H1 (cell line): ENCODE results near the gene FKBP1B. TPM values are rescaled to one million over a fixed set of nuclear protein-coding genes. Genes with fewer than 3 reads are reported as not detected.

Experiments
- CTCF ChIA-PET: fragments of 300-600 bp; sonication (Branson Sonifier 250); formaldehyde crosslinking; loops from one replicate; lab custom pipeline; 2021; ENCODE audit not compliant: partially characterized antibody; lab: Charles Lee
- POLR2A ChIA-PET: fragments of 300-600 bp; sonication (Branson Sonifier 250); formaldehyde crosslinking; loops from one replicate; lab custom pipeline; 2021; ENCODE audit warnings: inconsistent platforms; ENCODE audit not compliant: partially characterized antibody; lab: Charles Lee
- DNase-seq, 2 experiments: peaks; one replicate each; pipeline versions ENCODE4 v3.0.0 to v3.0.0-alpha.2; 2010 to 2022; ENCODE audit warnings: low spot score in 2 of 2, low read depth in 1 of 2, mixed read lengths in 1 of 2
- FAIRE-seq: peaks from 2 replicates; lab custom pipeline; 2011; peaks lifted over from hg19 to GRCh38; lab: Jason Lieb, UNC
- H2AFZ ChIP-seq: 2 replicates; pipeline ENCODE4 v1.8.1; 2012; ENCODE audit warnings: low read length, inconsistent platforms
- H2AK5ac ChIP-seq: 2 replicates; pipeline ENCODE4 v1.6.1; 2013; ENCODE audit warnings: low read depth, low read length
- H2BK120ac ChIP-seq: replicated peaks from 2 replicates; pipeline ENCODE3; 2013; ENCODE audit warnings: low read depth, low read length, inconsistent platforms
- H2BK12ac ChIP-seq: 2 replicates; pipeline ENCODE4 v1.6.1; 2013; ENCODE audit warnings: low read depth, low read length
- H2BK15ac ChIP-seq: 2 replicates; pipeline ENCODE4 v1.6.1; 2013; ENCODE audit warnings: low read length
- H2BK20ac ChIP-seq: 2 replicates; pipeline ENCODE4 v1.6.1; 2013; ENCODE audit warnings: low read length
- H2BK5ac ChIP-seq: 2 replicates; pipeline ENCODE4 v1.6.1; 2013; ENCODE audit warnings: low read depth, low read length
- H3K14ac ChIP-seq: 2 replicates; pipeline ENCODE4 v1.6.1; 2013; ENCODE audit warnings: inconsistent platforms; ENCODE audit not compliant: insufficient read length
- H3K18ac ChIP-seq: 2 replicates; pipeline ENCODE4 v1.6.1; 2013; ENCODE audit warnings: low read length; ENCODE audit errors: extremely low read depth
- H3K23ac ChIP-seq: 2 replicates; pipeline ENCODE4 v1.6.1; 2013; ENCODE audit warnings: inconsistent platforms; ENCODE audit not compliant: insufficient read length
- H3K23me2 ChIP-seq: 2 replicates; pipeline ENCODE4 v1.6.1; 2013; ENCODE audit warnings: low read depth, low read length
- H3K27ac ChIP-seq: 2 replicates; pipeline ENCODE4 v1.6.1; 2011; ENCODE audit warnings: low read depth, low read length, inconsistent platforms
- H3K27me3 ChIP-seq, 4 experiments: replicated peaks in 1 of 4; 1 replicate in 1 of 4; 2 replicates in 3 of 4; pipeline versions ENCODE4 v1.6.1 to v1.8.1; 2011 to 2013; ENCODE audit warnings: low read length in 3 of 4, mild to moderate bottlenecking in 3 of 4, inconsistent platforms in 2 of 4, mixed read lengths in 2 of 4, moderate library complexity in 1 of 4; ENCODE audit not compliant: control insufficient read depth in 3 of 4, insufficient read depth in 3 of 4; ENCODE audit errors: extremely low read depth in 1 of 4
- H3K36me3 ChIP-seq, 4 experiments: 2 replicates each; pipeline versions ENCODE4 v1.6.1 to v1.8.1; 2011 to 2013; ENCODE audit warnings: mild to moderate bottlenecking in 4 of 4, low read length in 3 of 4, moderate library complexity in 2 of 4, control low read depth in 1 of 4, inconsistent platforms in 1 of 4; ENCODE audit not compliant: insufficient read depth in 4 of 4, control insufficient read depth in 2 of 4
- H3K4ac ChIP-seq: replicated peaks from 2 replicates; pipeline ENCODE3; 2013; ENCODE audit warnings: low read length, low read depth, mixed read lengths, inconsistent platforms; ENCODE audit not compliant: insufficient read length
- H3K4me1 ChIP-seq, 4 experiments: replicated peaks in 1 of 4; 1 replicate in 1 of 4; 2 replicates in 3 of 4; pipeline versions ENCODE4 v1.6.1 to v1.8.1; 2011 to 2013; ENCODE audit warnings: low read length in 3 of 4, inconsistent platforms in 2 of 4, mixed read lengths in 1 of 4; ENCODE audit not compliant: insufficient read depth in 4 of 4, control insufficient read depth in 3 of 4
- H3K4me2 ChIP-seq, 2 experiments: 2 replicates each; pipeline versions ENCODE4 v1.6.1 to v1.8.1; 2011 to 2013; ENCODE audit warnings: low read depth in 2 of 2, low read length in 2 of 2, control low read depth in 1 of 2, inconsistent platforms in 1 of 2, mild to moderate bottlenecking in 1 of 2; ENCODE audit not compliant: insufficient read depth in 1 of 2
- H3K4me3 ChIP-seq, 4 experiments: fragments of 200-600, 300-600 bp in 1 of 4; sonication (generic), shearing (Covaris generic), sonication (Bioruptor Twin) in 1 of 4; 2 replicates each; pipeline versions ENCODE4 v1.5.1 to v1.8.1; 2011 to 2016; ENCODE audit warnings: low read length in 4 of 4, low read depth in 3 of 4, control low read depth in 2 of 4, inconsistent platforms in 2 of 4, mild to moderate bottlenecking in 2 of 4, mixed read lengths in 1 of 4, moderate library complexity in 1 of 4; ENCODE audit not compliant: insufficient read depth in 2 of 4; ENCODE audit errors: extremely low read depth in 1 of 4
- H3K56ac ChIP-seq: replicated peaks from 2 replicates; pipeline ENCODE3; 2013; ENCODE audit warnings: low read depth, mild to moderate bottlenecking, mixed read lengths, low read length, inconsistent platforms; ENCODE audit not compliant: insufficient read length
- H3K79me1 ChIP-seq: 2 replicates; pipeline ENCODE4 v1.6.1; 2013; ENCODE audit warnings: low read depth, low read length, control low read depth
- H3K79me2 ChIP-seq, 2 experiments: 2 replicates each; pipeline versions ENCODE4 v1.6.1 to v1.8.1; 2012 to 2013; ENCODE audit warnings: low read length in 2 of 2, mild to moderate bottlenecking in 2 of 2, inconsistent platforms in 1 of 2; ENCODE audit not compliant: insufficient read depth in 2 of 2, control insufficient read depth in 1 of 2
- H3K9ac ChIP-seq, 4 experiments: replicated peaks in 1 of 4; 1 replicate in 1 of 4; 2 replicates in 3 of 4; pipeline versions ENCODE4 v1.6.1 to v1.8.1; 2011 to 2013; ENCODE audit warnings: low read depth in 3 of 4, low read length in 3 of 4, control low read depth in 2 of 4, mild to moderate bottlenecking in 2 of 4, moderate library complexity in 2 of 4, inconsistent platforms in 1 of 4; ENCODE audit errors: extremely low read depth in 1 of 4
- H3K9me3 ChIP-seq, 2 experiments: 2 replicates each; pipeline versions ENCODE4 v1.6.1 to v1.8.1; 2012 to 2013; ENCODE audit warnings: mild to moderate bottlenecking in 2 of 2, moderate library complexity in 2 of 2, control low read depth in 1 of 2, inconsistent platforms in 1 of 2, low read depth in 1 of 2, low read length in 1 of 2, mixed read lengths in 1 of 2; ENCODE audit not compliant: insufficient read depth in 2 of 2
- H4K20me1 ChIP-seq, 2 experiments: replicated peaks in 1 of 2; 2 replicates each; pipeline versions ENCODE3 to v1.8.1; 2011 to 2013; ENCODE audit warnings: inconsistent platforms in 2 of 2, low read length in 2 of 2, mild to moderate bottlenecking in 1 of 2; ENCODE audit not compliant: insufficient read depth in 2 of 2, control insufficient read depth in 1 of 2
- H4K5ac ChIP-seq: 2 replicates; pipeline ENCODE4 v1.6.1; 2013; ENCODE audit warnings: low read length, low read depth, mixed read lengths, inconsistent platforms; ENCODE audit not compliant: insufficient read length
- H4K8ac ChIP-seq: 2 replicates; pipeline ENCODE4 v1.8.0; 2013; ENCODE audit warnings: mild to moderate bottlenecking, moderate library complexity, low read length, inconsistent platforms; ENCODE audit not compliant: insufficient read depth; ENCODE audit errors: extremely low read depth
- H4K91ac ChIP-seq: replicated peaks from 2 replicates; pipeline ENCODE3; 2013; ENCODE audit warnings: low read length, mixed read lengths, inconsistent platforms; ENCODE audit not compliant: insufficient read length
- CEBPB ChIP-seq: IDR thresholded peaks from 2 replicates; pipeline ENCODE4 v1.6.1; 2012; ENCODE audit warnings: low read depth, low read length
- CHD1 ChIP-seq: IDR thresholded peaks from 2 replicates; pipeline ENCODE4 v1.6.1; 2012; ENCODE audit warnings: low read depth, low read length, improper control_type of control experiment
- CHD2 ChIP-seq: IDR thresholded peaks from 2 replicates; pipeline ENCODE4 v1.6.1; 2012; ENCODE audit warnings: low read length, improper control_type of control experiment
- EGR1 ChIP-seq: IDR thresholded peaks from 2 replicates; pipeline ENCODE4 v1.6.1; 2011; ENCODE audit warnings: low read depth, low read length, borderline replicate concordance
- FOSL1 ChIP-seq: IDR thresholded peaks from 2 replicates; pipeline ENCODE4 v1.6.1; 2011; ENCODE audit warnings: mild to moderate bottlenecking, low read depth, low read length, moderate library complexity; ENCODE audit not compliant: insufficient read depth
- RAD21 ChIP-seq, 2 experiments: IDR thresholded peaks in 1 of 2; conservative IDR thresholded peaks in 1 of 2; 2 replicates each; pipeline ENCODE4 v1.6.1; 2011; ENCODE audit warnings: low read depth in 2 of 2, low read length in 2 of 2, improper control_type of control experiment in 1 of 2, inconsistent platforms in 1 of 2, mild to moderate bottlenecking in 1 of 2, moderate library complexity in 1 of 2
- RXRA ChIP-seq: IDR thresholded peaks from 2 replicates; pipeline ENCODE4 v1.6.1; 2011; ENCODE audit warnings: low read depth, mild to moderate bottlenecking, low read length, moderate library complexity; ENCODE audit not compliant: insufficient read depth
- SIN3A ChIP-seq, 2 experiments: IDR thresholded peaks in 1 of 2; conservative IDR thresholded peaks in 1 of 2; 2 replicates each; pipeline ENCODE4 v1.6.1; 2011 to 2012; ENCODE audit warnings: low read length in 2 of 2, improper control_type of control experiment in 1 of 2, low read depth in 1 of 2, mild to moderate bottlenecking in 1 of 2
- SUZ12 ChIP-seq: fragments of 200-600 bp; sonication (generic); IDR thresholded peaks from 2 replicates; pipeline ENCODE4 v1.6.1; 2012; ENCODE audit warnings: mild to moderate bottlenecking, inconsistent platforms, low read length, moderate library complexity, mixed read lengths
- WGBS, 2 experiments: shearing (Covaris generic) in 1 of 2; methylation state at CpG; one replicate each; pipeline versions ENCODE4 v1.1.6 to v1.1.7; 2013 to 2015; ENCODE audit warnings: low lambda C conversion rate in 2 of 2, mixed read lengths in 2 of 2, inconsistent platforms in 1 of 2, low coverage in 1 of 2, missing lambda C conversion rate in 1 of 2; ENCODE audit not compliant: insufficient replicate concordance in 2 of 2, insufficient coverage in 1 of 2, insufficient read length in 1 of 2; ENCODE audit errors: extremely low coverage in 1 of 2, missing lambda C conversion rate in 1 of 2; 5-methylcytosine and 5-hydroxymethylcytosine counted together
- polyA plus RNA-seq, 7 experiments: library from polyadenylated mRNA; depleted of rRNA in 3 of 7; stranded (reverse) in 5 of 7; unstranded in 2 of 7; fragments of >200 nt in 5 of 7; fragments of 200-250 nt in 2 of 7; gene quantifications; 1 replicate in 5 of 7; 2 replicates in 1 of 7; 4 replicates in 1 of 7; pipeline versions ENCODE4 v1.2.1 to v1.2.3, GENCODE V29; 2011 to 2013; ENCODE audit warnings: missing spikeins in 2 of 7, mixed read lengths in 2 of 7
- total RNA-seq: library from RNA; stranded (reverse); fragmentation: NEBNext Ultra II Directional; extraction: Animal tissue kit (Norgen Biotek cat#: 25700); gene quantifications from 2 replicates; pipeline ENCODE4 v1.2.1, GENCODE V29; 2021
- TF ChIP-seq, protein P1 (sequence below): IDR thresholded peaks from 2 replicates; pipeline ENCODE4 v1.6.1; 2012; ENCODE audit warnings: inconsistent platforms
- TF ChIP-seq, protein P2 (sequence below): IDR thresholded peaks from 2 replicates; pipeline ENCODE4 v1.6.1; 2011; ENCODE audit warnings: low read depth, mild to moderate bottlenecking, low read length; ENCODE audit not compliant: insufficient read depth

FKBP1B gene
- total and polyA plus RNA-seq, 2 of the 8 experiments (the other 6 are each of a cell fraction or from before 2014, with no cell fraction given): 50.8 to 151 TPM

DNA sequence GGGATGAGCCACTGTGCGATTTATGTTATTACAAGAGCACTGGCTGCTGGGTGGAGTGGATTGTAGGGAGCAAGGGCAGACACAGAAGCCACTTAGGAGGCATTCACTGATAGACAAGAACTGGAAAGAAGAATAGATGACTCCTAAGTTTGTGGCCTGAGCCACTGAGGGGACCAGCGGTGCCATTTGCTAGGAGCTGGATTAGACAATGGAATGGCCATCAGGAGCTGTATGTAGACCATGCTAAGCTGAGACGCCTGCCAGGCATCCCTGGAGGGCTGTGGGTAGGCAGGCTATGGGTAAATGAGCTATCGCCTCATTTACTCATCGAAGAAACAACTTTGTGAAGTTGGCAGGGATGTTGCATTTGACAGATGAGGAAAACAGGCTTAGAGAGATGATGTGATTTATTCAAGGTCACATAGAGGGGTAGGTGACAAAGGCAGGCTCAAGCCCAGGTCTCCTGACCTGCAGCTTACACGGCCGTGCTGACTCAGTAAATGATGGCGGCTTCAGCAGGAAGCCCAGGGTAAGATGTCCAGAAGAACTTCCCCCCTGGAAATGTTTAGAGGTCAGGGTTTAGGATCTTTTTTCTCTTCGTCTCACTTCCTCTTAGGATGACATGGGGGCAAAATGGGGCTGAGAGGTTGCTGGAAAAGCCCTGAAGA is 36.9 kb upstream of the FKBP1B start:
- CTCF ChIA-PET: interaction anchor here (0.6 to 1.6 kb wide), 5 partner anchors 11 to 786 kb away, joined by 3 to 7 read pairs (median 4); no protein-coding TSS in a partner anchor
- WGBS, 2 experiments: 86% methylated on average over 9 of the region's 9 CpGs; no CpG with 5 or more reads in 1 of the 2 experiments
- Histone ChIP-seq H2BK5ac (no peak overlapping the region), H2AK5ac (no peak overlapping the region), H3K4ac (no peak overlapping the region), H2BK15ac (no peak overlapping the region), H3K79me2 (no peaks in the 10 kb centered on the region), H3K27me3 (peaks cover 0 to 13% (median 6%) of the 10 kb centered on the region in 4 experiments; a peak in 3 of 7 replicates), H3K79me1 (no peaks in the 10 kb centered on the region), H3K14ac (no peak overlapping the region), H2AFZ (no peak overlapping the region), H2BK12ac (no peak overlapping the region), H3K4me3 (no peak overlapping the region), H3K4me2 (no peak overlapping the region), H3K27ac (no peak overlapping the region), H3K23me2 (peaks cover 4% of the 10 kb centered on the region; the same call in 1 of the 2 replicates), H2BK120ac (no peak overlapping the region), H4K20me1 (no peaks in the 10 kb centered on the region), H3K4me1 (peaks cover 0 to 34% (median 15%) of the 10 kb centered on the region in 4 experiments; a peak in 6 of 7 replicates), H2BK20ac (no peak overlapping the region), H4K91ac (no peak overlapping the region), H3K56ac (no peak overlapping the region), H3K23ac (no peak overlapping the region), H4K5ac (no peak overlapping the region), H3K36me3 (no peaks in the 10 kb centered on the region), H4K8ac (no peak overlapping the region), H3K18ac (no peak overlapping the region), H3K9me3 (no peaks in the 10 kb centered on the region), H3K9ac (no peak overlapping the region)
- DNase-seq (no peak), FAIRE-seq (no peak)
- POLR2A ChIA-PET: interaction anchor here (1.2 to 2.0 kb wide), 3 partner anchors 11 to 64 kb away, joined by 4 to 5 read pairs (median 4); partner anchors contain the start of genes SF3B6 and WDCP
- TF ChIP-seq CHD1 (no peak), CEBPB (no peak), RXRA (no peak), CHD2 (no peak), SUZ12 (no peak), FOSL1 (no peak), SIN3A (conservative IDR thresholded peaks at IDR 0.05 in 1 of 2, IDR thresholded peaks at IDR 0.05 in 1 of 2; ENCODE audit: low read depth in 1 of 2, low read length in 2 of 2) (no peak), RAD21 (IDR thresholded peaks at IDR 0.05 in 1 of 2, conservative IDR thresholded peaks at IDR 0.05 in 1 of 2; ENCODE audit: low read depth in 2 of 2, low read length in 2 of 2) (no peak), EGR1 (no peak)
- TF ChIP-seq, protein P1, sequence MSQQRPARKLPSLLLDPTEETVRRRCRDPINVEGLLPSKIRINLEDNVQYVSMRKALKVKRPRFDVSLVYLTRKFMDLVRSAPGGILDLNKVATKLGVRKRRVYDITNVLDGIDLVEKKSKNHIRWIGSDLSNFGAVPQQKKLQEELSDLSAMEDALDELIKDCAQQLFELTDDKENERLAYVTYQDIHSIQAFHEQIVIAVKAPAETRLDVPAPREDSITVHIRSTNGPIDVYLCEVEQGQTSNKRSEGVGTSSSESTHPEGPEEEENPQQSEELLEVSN: no peak
- TF ChIP-seq, protein P2, sequence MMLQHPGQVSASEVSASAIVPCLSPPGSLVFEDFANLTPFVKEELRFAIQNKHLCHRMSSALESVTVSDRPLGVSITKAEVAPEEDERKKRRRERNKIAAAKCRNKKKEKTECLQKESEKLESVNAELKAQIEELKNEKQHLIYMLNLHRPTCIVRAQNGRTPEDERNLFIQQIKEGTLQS: no peak
